Measurements from ENCODE around the gene SH2D4B.
A peak's percentile ranks its signal among the peaks of the same experiment; 100 is the strongest.

Gene SH2D4B

DNA sequence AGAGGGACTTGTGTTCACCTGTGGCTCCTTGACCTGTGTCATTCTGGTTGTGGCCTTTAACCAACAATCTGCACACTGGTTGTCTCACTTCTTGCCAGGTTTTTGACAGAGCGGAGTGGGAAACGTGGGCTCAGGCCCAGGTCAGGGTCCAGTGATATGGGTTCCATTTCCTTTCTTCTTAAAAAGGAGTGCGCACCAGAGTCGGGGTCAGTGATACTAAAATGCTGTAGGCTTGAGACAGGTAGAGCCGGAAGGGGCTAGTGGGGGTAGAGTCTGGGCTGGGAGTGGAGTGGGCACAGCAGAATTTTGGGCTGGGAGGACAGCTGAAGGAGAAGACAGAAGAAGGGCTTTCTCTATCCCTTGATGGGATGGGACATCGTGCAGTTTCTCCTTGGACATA is 61.2 kb downstream of the SH2D4B start:
- in situ Hi-C loops (cut with MboI; ENCODE audit: low pct_unique_long_range_greater_than_20kb, low sequenced_read_pairs, unreplicated experiment), result no loop called here
- TF ChIP-seq CTCF (IDR thresholded peaks at IDR 0.05; ENCODE audit: extremely low read depth, insufficient read depth, missing control alignments), result no peak
- no peak for DNase-seq (ENCODE audit: low spot score)

DNA sequence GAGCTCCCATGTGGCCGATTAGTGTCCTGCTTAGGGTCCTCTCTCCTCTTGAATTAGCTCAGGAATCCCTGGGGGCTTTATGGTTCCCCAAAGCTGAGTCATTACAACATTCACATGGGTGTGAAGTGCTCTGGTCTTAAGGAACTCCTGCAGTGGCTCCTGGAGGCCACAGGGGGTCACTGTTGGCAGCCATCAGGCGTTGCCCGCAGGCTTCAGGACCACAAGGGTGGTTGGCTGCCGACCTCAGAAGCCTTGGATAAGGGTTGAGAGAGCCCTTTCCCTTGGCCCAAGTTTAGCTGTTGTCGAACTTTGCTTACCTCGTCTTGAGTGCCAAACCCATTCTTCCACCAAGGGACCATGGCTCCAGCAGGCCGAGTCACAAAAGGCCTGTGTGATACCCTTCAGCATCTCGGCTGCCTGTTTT is 61.7 kb downstream of the SH2D4B start:
- TF ChIP-seq CTCF (IDR thresholded peaks at IDR 0.05; ENCODE audit: extremely low read depth, insufficient read depth, missing control alignments), result peak; percentile 87
- in situ Hi-C loops (cut with MboI; ENCODE audit: low pct_unique_long_range_greater_than_20kb, low sequenced_read_pairs, unreplicated experiment), result no loop called here
- DNase-seq (ENCODE audit: low spot score), result peak; percentile 73

- DNase-seq (ENCODE audit: low spot score), result no peak
- in situ Hi-C loops (cut with MboI; ENCODE audit: low pct_unique_long_range_greater_than_20kb, low sequenced_read_pairs, unreplicated experiment), result no loop called here
- TF ChIP-seq CTCF (IDR thresholded peaks at IDR 0.05; ENCODE audit: extremely low read depth, insufficient read depth, missing control alignments), result no peak
These were observed 62.6 kb downstream of the SH2D4B start for GRCh38 chr10:80600256-80600655.

- in situ Hi-C loops (cut with MboI; ENCODE audit: low pct_unique_long_range_greater_than_20kb, low sequenced_read_pairs, unreplicated experiment), result no loop called here
- no peak for DNase-seq (ENCODE audit: low spot score)
- no peak for TF ChIP-seq CTCF (IDR thresholded peaks at IDR 0.05; ENCODE audit: extremely low read depth, insufficient read depth, missing control alignments)
These were observed 65.2 kb downstream of the SH2D4B start for GRCh38 chr10:80602881-80603280.

DNA sequence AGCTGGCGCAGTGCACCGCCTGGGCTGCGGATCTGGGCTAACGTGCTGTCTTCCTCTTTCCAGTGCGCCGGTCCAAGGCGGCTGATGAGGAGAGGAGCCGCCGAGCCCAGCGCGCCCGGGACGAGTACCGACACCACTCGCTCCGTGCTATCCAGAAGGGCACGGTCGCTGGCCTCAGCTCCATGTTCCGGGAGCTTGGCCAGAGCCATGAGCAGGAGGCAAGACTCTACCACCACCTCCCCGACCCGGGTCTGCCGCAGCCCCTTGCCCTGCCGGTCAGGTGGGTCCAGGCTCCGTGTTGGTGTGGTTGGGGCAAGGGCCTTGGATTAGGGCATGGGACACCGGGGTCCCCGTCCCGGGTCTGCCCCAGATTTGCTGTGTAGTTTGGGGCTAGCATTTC is 65.8 kb downstream of the SH2D4B start:
- DNase-seq (ENCODE audit: low spot score), result no peak
- in situ Hi-C loops (cut with MboI; ENCODE audit: low pct_unique_long_range_greater_than_20kb, low sequenced_read_pairs, unreplicated experiment), result no loop called here
- no peak for TF ChIP-seq CTCF (IDR thresholded peaks at IDR 0.05; ENCODE audit: extremely low read depth, insufficient read depth, missing control alignments)

- no peak for TF ChIP-seq CTCF (IDR thresholded peaks at IDR 0.05; ENCODE audit: extremely low read depth, insufficient read depth, missing control alignments)
- in situ Hi-C loops (cut with MboI; ENCODE audit: low pct_unique_long_range_greater_than_20kb, low sequenced_read_pairs, unreplicated experiment), result no loop called here
These were observed 71.0 kb downstream of the SH2D4B start for GRCh38 chr10:80608706-80609105.

GRCh38 chr10:80609331-80609730 is 71.6 kb downstream of the SH2D4B start:
- DNase-seq (ENCODE audit: low spot score), result no peak
- no peak for TF ChIP-seq CTCF (IDR thresholded peaks at IDR 0.05; ENCODE audit: extremely low read depth, insufficient read depth, missing control alignments)
- in situ Hi-C loops (cut with MboI; ENCODE audit: low pct_unique_long_range_greater_than_20kb, low sequenced_read_pairs, unreplicated experiment), result no loop called here

More at GRCh38 chr10:80608706-80609105, 71.0 kb downstream of the SH2D4B start:
- DNase-seq (ENCODE audit: low spot score), result no peak
